Activated CD4-positive, alpha-beta memory T cell treated with anti-CD3 and anti-CD28 coated beads for 36 hours (primary cell): ENCODE results near the gene EWSR1. TPM values are rescaled to one million over a fixed set of nuclear protein-coding genes. Genes with fewer than 3 reads are reported as not detected.

Experiments
- CTCF ChIA-PET: fragments of 350-600 bp; sonication (Branson Sonifier 250); formaldehyde crosslinking; loops from one replicate; lab custom pipeline; 2021; ENCODE audit warnings: antibody characterized with exemption, inconsistent platforms; lab: Charles Lee
- POLR2A ChIA-PET: fragments of 350-600 bp; sonication (Branson Sonifier 250); formaldehyde crosslinking; loops from one replicate; lab custom pipeline; 2021; ENCODE audit warnings: antibody characterized with exemption; lab: Charles Lee
- DNase-seq: peaks from one replicate; pipeline ENCODE4 v3.0.0-alpha.2; 2020
- H3K27ac Mint-ChIP-seq: one replicate; pipeline ENCODE4 v1.8.0; 2021; ENCODE audit warnings: mixed read lengths
- H3K27me3 Mint-ChIP-seq: one replicate; pipeline ENCODE4 v1.8.0; 2021; ENCODE audit warnings: mixed read lengths
- H3K36me3 Mint-ChIP-seq: one replicate; pipeline ENCODE4 v1.8.0; 2021; ENCODE audit warnings: mixed read lengths
- H3K4me1 Mint-ChIP-seq: one replicate; pipeline ENCODE4 v1.8.0; 2021; ENCODE audit warnings: low read depth, mixed read lengths
- H3K4me3 Mint-ChIP-seq: one replicate; pipeline ENCODE4 v1.8.0; 2021; ENCODE audit warnings: mild to moderate bottlenecking, mixed read lengths
- H3K9me3 Mint-ChIP-seq: one replicate; pipeline ENCODE4 v1.8.0; 2021; ENCODE audit warnings: mixed read lengths
- intact Hi-C: fragments of 100-400 bp; cut with micrococcal nuclease; formaldehyde crosslinking; loops from one replicate; pipeline ENCODE4 v1.15.1; 2023
- total RNA-seq, 2 experiments: library from RNA; stranded (reverse); gene quantifications; one replicate each; pipeline ENCODE4 v1.2.3, GENCODE V29; 2021

Gene EWSR1
- total RNA-seq, 2 experiments from 2014 or later = 286 to 302 TPM

DNA sequence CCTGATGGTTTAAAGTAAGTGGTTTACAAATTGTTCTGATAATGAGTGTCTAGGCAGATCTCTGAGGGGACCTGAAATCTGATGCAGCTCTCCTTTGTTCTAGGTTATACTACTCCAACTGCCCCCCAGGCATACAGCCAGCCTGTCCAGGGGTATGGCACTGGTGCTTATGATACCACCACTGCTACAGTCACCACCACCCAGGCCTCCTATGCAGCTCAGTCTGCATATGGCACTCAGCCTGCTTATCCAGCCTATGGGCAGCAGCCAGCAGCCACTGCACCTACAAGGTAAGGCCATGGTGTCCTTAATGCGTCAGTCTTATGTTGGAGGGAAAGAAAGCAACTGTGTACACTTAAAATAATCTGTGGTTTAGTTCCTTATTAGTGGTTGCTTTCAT is 9.9 kb downstream of the EWSR1 start:
- intact Hi-C loops = no loop called here
- no peak for DNase-seq
- Mint-ChIP-seq H3K4me1 (peaks cover 51% of the 10 kb centered on the region), H3K27ac (no peak overlapping the region), H3K9me3 (no peaks in the 10 kb centered on the region), H3K27me3 (no peaks in the 10 kb centered on the region), H3K36me3 (peaks cover 78% of the 10 kb centered on the region), H3K4me3 (no peak overlapping the region)
- POLR2A ChIA-PET = no interaction called here
- CTCF ChIA-PET = no interaction called here

DNA sequence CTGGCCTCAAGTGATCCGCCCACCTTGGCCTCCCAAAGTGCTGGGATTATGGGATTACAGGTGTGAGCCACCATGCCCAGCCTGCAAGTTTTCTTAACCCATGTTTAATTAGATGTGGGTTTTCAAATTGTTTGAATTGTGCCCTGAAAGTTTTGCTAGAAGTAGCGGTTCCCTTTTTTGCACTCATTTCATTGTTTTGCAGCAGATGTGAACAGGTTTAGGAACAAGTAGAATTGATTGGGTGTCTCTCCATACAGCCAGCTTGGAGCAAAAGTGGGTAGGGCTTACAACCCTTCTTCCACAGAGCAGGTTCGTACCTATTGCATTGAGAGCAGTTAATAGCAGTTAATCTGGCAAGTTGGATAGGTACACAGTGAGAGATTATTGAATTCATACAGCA is 16.1 kb downstream of the EWSR1 start:
- H3K27ac Mint-ChIP-seq = no peak overlapping the region
- no peak for DNase-seq
- H3K4me3 Mint-ChIP-seq = no peak overlapping the region
- H3K4me1 Mint-ChIP-seq = peaks cover 16% of the 10 kb centered on the region
- POLR2A ChIA-PET = no interaction called here
- H3K9me3 Mint-ChIP-seq = no peaks in the 10 kb centered on the region
- H3K36me3 Mint-ChIP-seq = peaks cover 69% of the 10 kb centered on the region
- H3K27me3 Mint-ChIP-seq = no peaks in the 10 kb centered on the region
- CTCF ChIA-PET = no interaction called here
- intact Hi-C loops = no loop called here

DNA sequence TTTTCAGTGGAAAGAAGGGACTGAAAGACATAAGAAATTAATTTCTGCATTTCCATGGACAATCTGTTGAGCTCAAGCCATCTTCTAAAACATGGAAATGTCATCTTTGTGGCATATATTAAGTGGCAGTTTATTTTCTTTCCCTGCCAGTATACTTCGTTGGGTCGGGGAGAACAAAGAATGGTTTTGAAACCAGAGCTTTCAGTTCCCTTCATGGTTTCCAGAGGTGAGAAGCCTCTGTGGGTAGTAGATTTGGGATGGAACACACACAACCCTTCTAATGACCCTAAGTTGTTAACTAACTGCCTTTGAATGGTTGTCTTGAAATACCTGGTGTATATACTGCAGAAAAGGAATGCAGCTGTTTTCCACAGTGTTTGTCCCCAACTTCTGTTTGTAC is 20.8 kb downstream of the EWSR1 start:
- Mint-ChIP-seq H3K9me3 (no peaks in the 10 kb centered on the region), H3K4me1 (peaks cover 13% of the 10 kb centered on the region), H3K36me3 (peaks cover 61% of the 10 kb centered on the region), H3K27ac (peak overlapping the region; percentile 24), H3K4me3 (no peak overlapping the region), H3K27me3 (no peaks in the 10 kb centered on the region)
- CTCF ChIA-PET = interaction anchor here (1.1 kb wide), 1 partner anchor 17 kb away, joined by 4 read pairs; the partner anchor contains the start of gene GAS2L1
- DNase-seq = no peak
- intact Hi-C loops = no loop called here
- POLR2A ChIA-PET = interaction anchor here (1.7 to 1.8 kb wide), 2 partner anchors 12 to 19 kb away, joined by 4 to 5 read pairs; no protein-coding TSS in a partner anchor

DNA sequence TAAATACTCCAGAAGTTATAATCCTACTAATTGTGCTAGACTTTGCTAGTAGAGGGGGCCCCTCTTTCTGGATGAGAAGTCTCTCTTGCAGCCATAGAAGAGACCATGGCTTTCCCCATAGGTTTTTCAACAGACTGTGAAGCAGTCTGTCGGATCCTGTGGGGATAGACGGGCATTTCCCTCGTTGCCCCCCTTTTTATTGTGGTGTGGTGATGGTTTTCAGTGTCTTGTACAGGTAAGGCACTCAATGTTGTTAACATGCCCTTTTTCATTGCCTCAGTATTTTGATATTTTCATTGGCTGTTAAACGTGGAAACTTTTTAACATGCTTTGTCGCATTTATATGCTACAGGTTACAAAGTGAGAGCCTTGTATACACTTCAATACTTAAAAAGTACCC is 22.0 kb downstream of the EWSR1 start:
- H3K36me3 Mint-ChIP-seq = peaks cover 62% of the 10 kb centered on the region
- no peak for DNase-seq
- peaks cover 13% of the 10 kb centered on the region for H3K4me1 Mint-ChIP-seq
- POLR2A ChIA-PET = no interaction called here
- no peaks in the 10 kb centered on the region for H3K27me3 Mint-ChIP-seq
- CTCF ChIA-PET = no interaction called here
- intact Hi-C loops = no loop called here
- H3K4me3 Mint-ChIP-seq = no peak overlapping the region
- H3K9me3 Mint-ChIP-seq = no peaks in the 10 kb centered on the region
- no peak overlapping the region for H3K27ac Mint-ChIP-seq

DNA sequence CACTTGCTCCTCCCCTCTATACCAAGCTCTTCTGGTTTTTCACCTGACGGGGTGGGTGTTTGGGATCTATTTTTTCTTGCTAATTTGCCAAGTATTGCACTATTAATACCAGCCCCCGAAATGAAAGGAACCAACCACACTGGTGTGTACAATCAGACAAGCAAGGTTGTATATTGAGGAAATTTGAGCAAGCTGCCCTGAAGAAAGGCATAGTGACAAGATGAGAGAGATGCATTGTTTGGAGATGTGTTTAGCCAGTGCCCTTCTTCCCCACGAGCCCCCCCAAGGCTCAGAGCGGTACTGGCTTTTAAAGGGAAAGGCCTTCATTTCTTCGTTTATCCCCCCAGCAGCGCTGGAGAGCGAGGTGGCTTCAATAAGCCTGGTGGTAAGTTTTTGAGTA is 23.1 kb downstream of the EWSR1 start:
- H3K36me3 Mint-ChIP-seq = peaks cover 65% of the 10 kb centered on the region
- POLR2A ChIA-PET = no interaction called here

DNA sequence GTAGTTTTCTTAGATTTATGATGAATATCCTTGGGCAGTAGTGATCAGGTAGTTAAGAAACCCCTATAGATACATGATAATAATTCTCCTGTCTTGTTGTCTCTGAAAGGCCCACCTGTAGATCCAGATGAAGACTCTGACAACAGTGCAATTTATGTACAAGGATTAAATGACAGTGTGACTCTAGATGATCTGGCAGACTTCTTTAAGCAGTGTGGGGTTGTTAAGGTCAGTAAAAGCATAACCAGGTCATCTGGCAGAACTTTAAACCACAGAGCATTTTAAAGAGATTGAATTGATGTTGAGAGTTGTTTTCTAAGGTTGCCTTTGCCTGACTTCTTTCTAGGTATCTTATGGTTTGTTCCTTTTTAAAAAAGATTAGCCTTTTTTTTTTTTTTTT is 24.3 kb downstream of the EWSR1 start:
- Mint-ChIP-seq H3K36me3 (peaks cover 64% of the 10 kb centered on the region), H3K9me3 (no peaks in the 10 kb centered on the region), H3K4me1 (peaks cover 8% of the 10 kb centered on the region), H3K27me3 (no peaks in the 10 kb centered on the region), H3K4me3 (no peak overlapping the region), H3K27ac (no peak overlapping the region)
- no peak for DNase-seq
- ChIA-PET POLR2A (no interaction called here), CTCF (no interaction called here)
- intact Hi-C loops = no loop called here

More for the DNA sequence above, 23.1 kb downstream of the EWSR1 start:
- Mint-ChIP-seq H3K27me3 (no peaks in the 10 kb centered on the region), H3K4me1 (peaks cover 13% of the 10 kb centered on the region), H3K4me3 (no peak overlapping the region), H3K9me3 (no peaks in the 10 kb centered on the region), H3K27ac (no peak overlapping the region)
- CTCF ChIA-PET = no interaction called here
- intact Hi-C loops = no loop called here
- DNase-seq = no peak

DNA sequence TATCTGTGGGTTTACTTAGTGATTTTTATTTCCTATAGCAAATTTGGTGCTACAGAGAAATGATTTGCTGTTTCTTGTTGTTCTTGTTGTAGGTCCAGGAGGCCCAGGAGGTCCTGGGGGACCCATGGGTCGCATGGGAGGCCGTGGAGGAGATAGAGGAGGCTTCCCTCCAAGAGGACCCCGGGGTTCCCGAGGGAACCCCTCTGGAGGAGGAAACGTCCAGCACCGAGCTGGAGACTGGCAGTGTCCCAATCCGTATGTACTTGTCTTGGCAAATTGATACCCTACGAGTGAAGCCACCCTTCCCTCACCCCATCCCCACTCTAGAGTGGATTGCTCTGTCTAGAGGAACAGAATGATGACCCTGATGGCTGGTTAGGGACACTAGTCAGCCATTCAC is 30.6 kb downstream of the EWSR1 start:
- no peak for DNase-seq
- H3K4me1 Mint-ChIP-seq = no peaks in the 10 kb centered on the region
- CTCF ChIA-PET = no interaction called here
- no peak overlapping the region for H3K4me3 Mint-ChIP-seq
- no peak overlapping the region for H3K27ac Mint-ChIP-seq
- H3K36me3 Mint-ChIP-seq = peaks cover 50% of the 10 kb centered on the region
- intact Hi-C loops = no loop called here
- no peaks in the 10 kb centered on the region for H3K9me3 Mint-ChIP-seq
- POLR2A ChIA-PET = no interaction called here
- no peaks in the 10 kb centered on the region for H3K27me3 Mint-ChIP-seq

DNA sequence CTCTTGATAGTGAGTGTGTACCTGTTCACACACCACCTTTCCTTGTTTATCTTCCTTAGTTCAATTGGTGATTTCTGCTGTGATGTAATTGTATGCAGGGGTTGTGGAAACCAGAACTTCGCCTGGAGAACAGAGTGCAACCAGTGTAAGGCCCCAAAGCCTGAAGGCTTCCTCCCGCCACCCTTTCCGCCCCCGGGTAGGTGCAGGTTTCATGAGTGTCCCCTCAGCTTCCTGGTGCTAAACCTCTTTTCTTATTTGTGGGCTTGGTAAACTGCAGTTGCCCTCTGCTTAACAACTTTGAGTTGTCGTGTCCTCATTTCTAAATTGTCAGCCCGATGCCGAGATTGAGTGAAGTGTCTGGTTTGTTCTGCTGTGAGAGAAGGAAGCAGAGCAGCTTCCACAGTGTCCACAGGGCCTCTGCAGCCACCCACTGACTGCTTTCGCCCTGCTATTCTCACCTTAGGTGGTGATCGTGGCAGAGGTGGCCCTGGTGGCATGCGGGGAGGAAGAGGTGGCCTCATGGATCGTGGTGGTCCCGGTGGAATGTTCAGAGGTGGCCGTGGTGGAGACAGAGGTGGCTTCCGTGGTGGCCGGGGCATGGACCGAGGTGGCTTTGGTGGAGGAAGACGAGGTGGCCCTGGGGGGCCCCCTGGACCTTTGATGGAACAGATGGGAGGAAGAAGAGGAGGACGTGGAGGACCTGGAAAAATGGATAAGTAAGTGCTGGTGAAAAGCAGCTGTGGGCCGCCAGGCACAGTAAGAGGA is 31.2 kb downstream of the EWSR1 start:
- Mint-ChIP-seq H3K4me3 (no peak overlapping the region), H3K27ac (peak overlapping the region; percentile 34), H3K36me3 (peaks cover 48% of the 10 kb centered on the region), H3K4me1 (no peaks in the 10 kb centered on the region), H3K27me3 (peaks cover 1% of the 10 kb centered on the region), H3K9me3 (no peaks in the 10 kb centered on the region)
- POLR2A ChIA-PET = no interaction called here
- DNase-seq = no peak
- intact Hi-C loops = no loop called here
- CTCF ChIA-PET = no interaction called here

DNA sequence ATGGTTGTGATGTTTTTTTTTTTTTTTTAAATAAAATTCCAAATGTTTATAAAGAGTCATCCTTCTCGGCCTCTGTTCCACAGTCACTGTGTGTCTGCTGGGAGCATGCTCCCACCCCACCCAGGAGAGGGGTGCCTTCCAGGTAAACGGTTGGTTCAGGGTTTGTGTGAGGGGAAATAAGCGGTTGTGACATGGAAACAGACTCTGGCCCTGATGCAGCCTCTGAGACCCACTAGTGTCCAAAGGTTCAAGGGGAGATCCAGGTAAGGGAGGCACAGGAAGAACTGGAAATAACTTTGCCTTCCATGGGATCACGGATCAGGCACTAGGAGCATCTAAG is 32.4 kb downstream of the EWSR1 start:
- CTCF ChIA-PET = no interaction called here
- DNase-seq = no peak
- Mint-ChIP-seq H3K27me3 (peaks cover 7% of the 10 kb centered on the region), H3K36me3 (peaks cover 44% of the 10 kb centered on the region), H3K27ac (no peak overlapping the region), H3K9me3 (no peaks in the 10 kb centered on the region), H3K4me1 (no peaks in the 10 kb centered on the region), H3K4me3 (no peak overlapping the region)
- POLR2A ChIA-PET = no interaction called here
- intact Hi-C loops = no loop called here

DNA sequence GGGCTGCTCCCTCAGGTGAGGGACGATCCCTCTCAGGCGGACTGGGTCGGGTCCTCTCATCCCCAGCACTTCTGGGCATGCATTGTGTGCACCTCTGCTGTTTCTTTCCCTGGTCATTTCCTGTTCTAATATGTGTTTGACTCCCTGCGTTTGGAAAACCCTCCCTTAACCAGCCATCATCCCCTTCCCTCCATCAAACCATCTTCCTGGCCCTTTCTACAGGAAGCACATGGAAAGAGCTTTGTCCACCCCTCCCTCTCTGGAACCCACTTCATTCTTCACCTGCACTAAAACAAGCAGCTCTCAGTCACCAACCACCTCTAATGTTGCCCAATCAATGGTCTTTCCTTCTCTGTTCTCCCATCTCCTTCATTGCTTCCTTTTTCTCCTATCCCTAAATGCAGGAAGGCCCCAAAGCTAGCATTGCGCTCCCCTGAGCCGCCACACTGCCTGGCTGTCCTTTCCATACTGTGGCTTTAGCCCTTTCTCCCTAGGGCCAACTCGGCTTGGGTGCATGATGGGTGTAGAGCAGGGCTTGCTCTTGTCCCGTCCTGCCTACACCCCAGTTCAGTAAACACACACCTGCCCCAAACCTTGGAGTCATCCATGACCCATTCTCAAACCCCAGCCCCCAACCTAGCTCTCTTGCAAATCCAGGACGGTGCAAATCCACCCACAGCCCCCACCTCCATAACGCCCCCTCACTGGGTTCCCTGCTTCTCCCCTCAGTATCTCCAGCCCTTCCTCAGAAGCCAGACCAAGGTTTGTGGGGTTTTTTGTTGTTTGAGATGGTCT is 32.9 kb downstream of the EWSR1 start:
- peaks cover 38% of the 10 kb centered on the region for H3K36me3 Mint-ChIP-seq
- peaks cover 2% of the 10 kb centered on the region for H3K4me1 Mint-ChIP-seq
- ChIA-PET CTCF (no interaction called here), POLR2A (interaction anchor here (1.1 kb wide), 1 partner anchor 13 kb away, joined by 4 read pairs; no protein-coding TSS in a partner anchor)
- H3K27me3 Mint-ChIP-seq = peaks cover 10% of the 10 kb centered on the region
- H3K27ac Mint-ChIP-seq = no peak overlapping the region
- no peak overlapping the region for H3K4me3 Mint-ChIP-seq
- intact Hi-C loops = no loop called here
- DNase-seq = no peak
- H3K9me3 Mint-ChIP-seq = no peaks in the 10 kb centered on the region

DNA sequence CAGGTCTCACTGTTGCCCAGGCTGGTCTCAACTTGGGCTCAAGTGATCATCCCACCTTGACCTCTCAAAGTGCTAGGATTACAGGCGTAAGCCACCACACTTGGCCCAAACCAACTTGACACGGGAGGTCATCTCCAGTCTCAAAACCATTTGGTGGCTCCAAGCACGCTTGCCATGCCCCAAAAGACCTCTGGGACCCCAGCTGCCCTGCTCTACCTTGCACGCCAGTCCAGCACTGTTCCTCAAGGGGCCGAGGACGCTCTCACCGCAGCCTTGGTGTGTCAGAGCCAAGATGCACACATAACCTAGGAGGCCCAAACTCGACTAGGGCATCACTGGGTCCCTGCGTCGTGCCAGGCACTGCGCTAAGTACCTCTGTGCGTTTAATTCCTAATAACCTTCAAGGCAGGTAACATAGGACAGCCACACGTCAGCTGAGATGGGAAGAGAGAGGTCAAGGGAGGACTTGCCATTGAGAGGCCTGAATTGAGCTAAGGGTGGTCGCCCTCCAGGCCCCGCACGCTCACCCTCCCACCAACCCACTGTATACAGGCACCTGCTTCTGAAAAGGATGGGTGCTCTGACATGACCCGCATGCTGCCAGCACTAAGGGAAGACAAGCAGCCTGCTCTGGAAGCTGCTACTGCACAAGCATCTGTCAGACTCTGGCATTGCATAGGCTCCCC is 33.8 kb downstream of the EWSR1 start:
- Mint-ChIP-seq H3K36me3 (peaks cover 33% of the 10 kb centered on the region), H3K9me3 (no peaks in the 10 kb centered on the region), H3K4me1 (peaks cover 2% of the 10 kb centered on the region), H3K27ac (no peak overlapping the region), H3K4me3 (no peak overlapping the region), H3K27me3 (peaks cover 11% of the 10 kb centered on the region)
- DNase-seq = no peak
- POLR2A ChIA-PET = interaction anchor here (1.1 kb wide), 1 partner anchor 13 kb away, joined by 4 read pairs; no protein-coding TSS in a partner anchor
- CTCF ChIA-PET = no interaction called here
- intact Hi-C loops = no loop called here

DNA sequence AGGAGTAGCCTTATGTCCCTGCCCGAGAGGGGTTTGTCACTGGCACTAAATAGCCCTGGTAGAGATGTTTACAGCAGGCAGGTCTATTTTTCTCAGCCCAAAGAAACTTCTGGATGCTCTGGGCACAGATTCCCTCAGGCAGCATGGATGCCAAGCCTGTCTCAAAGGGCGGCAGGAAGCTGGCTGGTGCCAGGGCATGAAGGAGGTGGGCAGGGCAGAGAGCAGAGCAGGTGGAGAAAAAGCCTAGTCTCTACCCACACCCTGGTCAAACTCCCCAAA is 34.3 kb downstream of the EWSR1 start:
- H3K4me3 Mint-ChIP-seq = no peak overlapping the region
- DNase-seq = no peak
- intact Hi-C loops = no loop called here
- ChIA-PET CTCF (no interaction called here), POLR2A (no interaction called here)
- no peak overlapping the region for H3K27ac Mint-ChIP-seq
- H3K36me3 Mint-ChIP-seq = peaks cover 29% of the 10 kb centered on the region
- H3K9me3 Mint-ChIP-seq = no peaks in the 10 kb centered on the region
- H3K27me3 Mint-ChIP-seq = peaks cover 11% of the 10 kb centered on the region
- H3K4me1 Mint-ChIP-seq = peaks cover 3% of the 10 kb centered on the region
